OCI-LY7 (cell line): ENCODE data around the gene SMARCD1.

Source experiments
- EZH2phosphoT487 ChIP-seq: fragments of 200-600 bp; sonication (generic); IDR thresholded peaks from 2 replicates; pipeline ENCODE4 v1.6.1; 2018; ENCODE audit warnings: low read depth, borderline replicate concordance, mild to moderate bottlenecking, mixed run types, antibody characterized with exemption, low read length, moderate library complexity, mixed read lengths
- TF ChIP-seq, protein P1 (sequence below): fragments of 200-600 bp; sonication (generic); conservative IDR thresholded peaks from 2 replicates; pipeline ENCODE4 v1.5.1; 2014; ENCODE audit warnings: mild to moderate bottlenecking, antibody characterized with exemption, low read length, moderate library complexity, mixed read lengths

DNA sequence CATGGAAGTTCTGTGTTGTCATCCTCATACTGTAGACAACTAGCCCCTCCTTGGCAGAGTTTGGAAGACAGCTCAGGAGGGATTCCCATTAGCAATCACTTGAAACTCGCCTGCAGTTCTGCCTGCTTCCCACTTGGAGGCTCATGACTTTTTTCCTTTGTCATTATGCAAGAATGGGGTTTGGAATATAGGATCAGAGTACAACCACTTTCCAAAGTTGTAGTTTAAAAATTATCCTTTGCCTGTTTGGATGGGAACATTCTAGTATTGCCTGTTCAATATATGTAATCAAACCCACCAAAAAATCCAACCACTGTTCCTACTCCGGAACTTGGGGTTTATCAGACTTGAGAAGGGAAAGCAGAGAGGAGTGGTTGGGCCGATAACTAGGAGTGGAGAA is 16.5 kb downstream of the SMARCD1 start:
- TF ChIP-seq, protein P1, sequence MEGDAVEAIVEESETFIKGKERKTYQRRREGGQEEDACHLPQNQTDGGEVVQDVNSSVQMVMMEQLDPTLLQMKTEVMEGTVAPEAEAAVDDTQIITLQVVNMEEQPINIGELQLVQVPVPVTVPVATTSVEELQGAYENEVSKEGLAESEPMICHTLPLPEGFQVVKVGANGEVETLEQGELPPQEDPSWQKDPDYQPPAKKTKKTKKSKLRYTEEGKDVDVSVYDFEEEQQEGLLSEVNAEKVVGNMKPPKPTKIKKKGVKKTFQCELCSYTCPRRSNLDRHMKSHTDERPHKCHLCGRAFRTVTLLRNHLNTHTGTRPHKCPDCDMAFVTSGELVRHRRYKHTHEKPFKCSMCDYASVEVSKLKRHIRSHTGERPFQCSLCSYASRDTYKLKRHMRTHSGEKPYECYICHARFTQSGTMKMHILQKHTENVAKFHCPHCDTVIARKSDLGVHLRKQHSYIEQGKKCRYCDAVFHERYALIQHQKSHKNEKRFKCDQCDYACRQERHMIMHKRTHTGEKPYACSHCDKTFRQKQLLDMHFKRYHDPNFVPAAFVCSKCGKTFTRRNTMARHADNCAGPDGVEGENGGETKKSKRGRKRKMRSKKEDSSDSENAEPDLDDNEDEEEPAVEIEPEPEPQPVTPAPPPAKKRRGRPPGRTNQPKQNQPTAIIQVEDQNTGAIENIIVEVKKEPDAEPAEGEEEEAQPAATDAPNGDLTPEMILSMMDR: peak; percentile 51
- no peak for TF ChIP-seq EZH2phosphoT487
